HepG2 (cell line): Measurements from ENCODE around the gene NT5C3B. TPM values are rescaled to one million over a fixed set of nuclear protein-coding genes. Genes with fewer than 3 reads are reported as not detected.

Experiments
- ARID3A ChIP-seq: IDR thresholded peaks from 2 replicates; pipeline ENCODE4 v1.6.1; 2012; ENCODE audit warnings: low read depth, low read length, improper control_type of control experiment
- CBX2 ChIP-seq, 2 experiments: fragments of 200-600 bp in 1 of 2; sonication (generic); formaldehyde crosslinking in 1 of 2; IDR thresholded peaks; 2 replicates each; pipeline versions ENCODE4 v1.7.0 to v1.8.1; 2018 to 2022; ENCODE audit warnings: low read depth in 2 of 2, low read length in 1 of 2, mild to moderate bottlenecking in 1 of 2, missing genetic modification reagents in 1 of 2
- HNRNPLL ChIP-seq: fragments of 200-400 bp; formaldehyde crosslinking; IDR thresholded peaks from 2 replicates; pipeline ENCODE4 v1.6.1; 2017; ENCODE audit warnings: mild to moderate bottlenecking, low read depth, low read length; ENCODE audit not compliant: poor library complexity, severe bottlenecking
- JUNB ChIP-seq: sonication (generic); formaldehyde crosslinking; IDR thresholded peaks from 2 replicates; pipeline ENCODE4 v1.8.0; 2022; ENCODE audit warnings: missing genetic modification reagents, mild to moderate bottlenecking, borderline replicate concordance
- KMT2B ChIP-seq: IDR thresholded peaks from 2 replicates; pipeline ENCODE4 v1.6.1; 2016; ENCODE audit warnings: missing genetic modification reagents, missing compliant biosample characterization
- MIXL1 ChIP-seq: IDR thresholded peaks from 2 replicates; pipeline ENCODE4 v1.6.1; 2016
- MTF1 ChIP-seq: sonication (generic); formaldehyde crosslinking; IDR thresholded peaks from 2 replicates; pipeline ENCODE4 v1.5.0; 2020; ENCODE audit warnings: missing genetic modification reagents
- PHF20 ChIP-seq: sonication (generic); formaldehyde crosslinking; IDR thresholded peaks from 2 replicates; pipeline ENCODE4 v1.5.0; 2020; ENCODE audit warnings: mild to moderate bottlenecking, missing genetic modification reagents
- PRDM10 ChIP-seq: sonication (generic); formaldehyde crosslinking; IDR thresholded peaks from 2 replicates; pipeline ENCODE4 v1.4.0; 2020; ENCODE audit warnings: low read depth, missing genetic modification reagents
- SRSF1 ChIP-seq: fragments of 200-400 bp; formaldehyde crosslinking; optimal IDR thresholded peaks from 2 replicates; pipeline ENCODE3; 2017; ENCODE audit warnings: mild to moderate bottlenecking, low read depth, low read length, moderate library complexity
- TARDBP ChIP-seq: sonication (generic); formaldehyde crosslinking; IDR thresholded peaks from 2 replicates; pipeline ENCODE4 v1.8.0; 2022; ENCODE audit warnings: mild to moderate bottlenecking, missing genetic modification reagents
- ZBTB26 ChIP-seq: IDR thresholded peaks from 2 replicates; pipeline ENCODE4 v1.6.1; 2016; ENCODE audit warnings: missing compliant biosample characterization, missing genetic modification reagents, borderline replicate concordance
- ZBTB38 ChIP-seq: sonication (generic); formaldehyde crosslinking; IDR thresholded peaks from 2 replicates; pipeline ENCODE4 v1.5.1; 2020; ENCODE audit warnings: mild to moderate bottlenecking, missing genetic modification reagents
- ZNF138 ChIP-seq: sonication (generic); formaldehyde crosslinking; IDR thresholded peaks from 2 replicates; pipeline ENCODE4 v1.5.0; 2020; ENCODE audit warnings: mild to moderate bottlenecking, low read depth, missing genetic modification reagents
- ZNF317 ChIP-seq: sonication (generic); formaldehyde crosslinking; IDR thresholded peaks from 2 replicates; pipeline ENCODE4 v1.5.0; 2020; ENCODE audit warnings: mild to moderate bottlenecking, missing genetic modification reagents
- ZNF747 ChIP-seq: sonication (generic); formaldehyde crosslinking; IDR thresholded peaks from 2 replicates; pipeline ENCODE4 v1.8.1; 2023; ENCODE audit warnings: missing genetic modification reagents, mild to moderate bottlenecking, borderline replicate concordance
- ZNF766 ChIP-seq: sonication (generic); formaldehyde crosslinking; IDR thresholded peaks from 2 replicates; pipeline ENCODE4 v1.5.0; 2020; ENCODE audit warnings: missing genetic modification reagents, borderline replicate concordance
- ZSCAN30 ChIP-seq: sonication (generic); formaldehyde crosslinking; IDR thresholded peaks from 2 replicates; pipeline ENCODE4 v1.5.0; 2020; ENCODE audit warnings: mild to moderate bottlenecking, missing genetic modification reagents
- polyA plus RNA-seq, 8 experiments: library from polyadenylated mRNA; depleted of rRNA in 3 of 8; stranded (reverse) in 7 of 8; unstranded in 1 of 8; fragments of >200 nt; fragmentation: Illumina TruSeq in 4 of 8; extraction: Trizol in 4 of 8; gene quantifications; 2 replicates each; pipeline versions ENCODE4 v1.2.1 to v1.2.3, GENCODE V29; 2011 to 2016; ENCODE audit warnings: low read depth in 4 of 8, missing spikeins in 1 of 8, mixed read lengths in 1 of 8; ENCODE audit not compliant: insufficient read depth in 1 of 8
- total RNA-seq, 5 experiments: library from RNA; depleted of rRNA; stranded (reverse); fragments of >200 nt; fragmentation: Illumina TruSeq; extraction: Trizol; gene quantifications; 2 replicates each; pipeline ENCODE4 v1.2.3, GENCODE V29; 2016; ENCODE audit warnings: low read depth in 1 of 5
- TF ChIP-seq, protein P1 (sequence below): IDR thresholded peaks from 2 replicates; pipeline ENCODE4 v1.6.1; 2016; ENCODE audit warnings: low read depth, borderline replicate concordance
- TF ChIP-seq, protein P2 (sequence below): sonication (generic); formaldehyde crosslinking; IDR thresholded peaks from 2 replicates; pipeline ENCODE4 v1.8.0; 2022; ENCODE audit warnings: missing genetic modification reagents, mild to moderate bottlenecking, moderate library complexity, borderline replicate concordance

Gene NT5C3B
- total and polyA plus RNA-seq, 2 of the 13 experiments (the other 11 are each of a cell fraction or from before 2014, with no cell fraction given) = 104 to 126 TPM

- TF ChIP-seq ZNF747 (CRISPR knock-in tag) = peak; percentile 41; the same call in 1 of the 2 replicates
- TF ChIP-seq, protein P1, sequence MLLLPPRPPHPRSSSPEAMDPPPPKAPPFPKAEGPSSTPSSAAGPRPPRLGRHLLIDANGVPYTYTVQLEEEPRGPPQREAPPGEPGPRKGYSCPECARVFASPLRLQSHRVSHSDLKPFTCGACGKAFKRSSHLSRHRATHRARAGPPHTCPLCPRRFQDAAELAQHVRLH = 0 out of 2 replicates have a peak, but pooled peaks have one; percentile 33
- no peak for TF ChIP-seq ZBTB38
- TF ChIP-seq ZNF766 (CRISPR knock-in tag) = no peak
- TF ChIP-seq PRDM10 (CRISPR knock-in tag) = no peak
- no peak for TF ChIP-seq CBX2 (IDR thresholded peaks at IDR 0.05; ENCODE audit: low read depth, low read length)
- TF ChIP-seq CBX2 (CRISPR knock-in tag; IDR thresholded peaks at IDR 0.05; ENCODE audit: low read depth) = no peak
- TF ChIP-seq ZNF138 (CRISPR knock-in tag) = 0 out of 2 replicates have a peak, but pooled peaks have one; percentile 45
- no peak for TF ChIP-seq MIXL1
- no peak for TF ChIP-seq ZSCAN30
- TF ChIP-seq ZNF317 (CRISPR knock-in tag) = peak; percentile 85
- TF ChIP-seq HNRNPLL = no peak
- TF ChIP-seq MTF1 (CRISPR knock-in tag) = no peak
- TF ChIP-seq JUNB (CRISPR knock-in tag) = no peak
- TF ChIP-seq PHF20 (CRISPR knock-in tag) = 0 out of 2 replicates have a peak, but pooled peaks have one; percentile 3
- TF ChIP-seq, protein P2, sequence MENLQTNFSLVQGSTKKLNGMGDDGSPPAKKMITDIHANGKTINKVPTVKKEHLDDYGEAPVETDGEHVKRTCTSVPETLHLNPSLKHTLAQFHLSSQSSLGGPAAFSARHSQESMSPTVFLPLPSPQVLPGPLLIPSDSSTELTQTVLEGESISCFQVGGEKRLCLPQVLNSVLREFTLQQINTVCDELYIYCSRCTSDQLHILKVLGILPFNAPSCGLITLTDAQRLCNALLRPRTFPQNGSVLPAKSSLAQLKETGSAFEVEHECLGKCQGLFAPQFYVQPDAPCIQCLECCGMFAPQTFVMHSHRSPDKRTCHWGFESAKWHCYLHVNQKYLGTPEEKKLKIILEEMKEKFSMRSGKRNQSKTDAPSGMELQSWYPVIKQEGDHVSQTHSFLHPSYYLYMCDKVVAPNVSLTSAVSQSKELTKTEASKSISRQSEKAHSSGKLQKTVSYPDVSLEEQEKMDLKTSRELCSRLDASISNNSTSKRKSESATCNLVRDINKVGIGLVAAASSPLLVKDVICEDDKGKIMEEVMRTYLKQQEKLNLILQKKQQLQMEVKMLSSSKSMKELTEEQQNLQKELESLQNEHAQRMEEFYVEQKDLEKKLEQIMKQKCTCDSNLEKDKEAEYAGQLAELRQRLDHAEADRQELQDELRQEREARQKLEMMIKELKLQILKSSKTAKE (CRISPR knock-in tag) = no peak
- TF ChIP-seq ARID3A = no peak
- TF ChIP-seq SRSF1 = peak; percentile 51
- 0 out of 2 replicates have a peak, but pooled peaks have one; percentile 2 for TF ChIP-seq KMT2B (CRISPR knock-in tag)
- TF ChIP-seq ZBTB26 (CRISPR knock-in tag) = no peak
- TF ChIP-seq TARDBP (CRISPR knock-in tag) = no peak
These were observed 42.1 kb downstream of the NT5C3B start (continued) for GRCh38 chr17:41793784-41794539.
